Body of pancreas (tissue), 4 donors: ENCODE results near the gene SESN3.

ENCODE experiments used
- CTCF ChIP-seq, 7 experiments: fragments of 450-650 bp in 4 of 7; fragments of 200-600 bp in 3 of 7; sonication (generic) in 3 of 7; IDR thresholded peaks; one replicate each; pipeline ENCODE4 v1.5.1; 2016 to 2019; ENCODE audit warnings: antibody characterized with exemption in 7 of 7
- POLR2A ChIP-seq, 3 donors: fragments of 450-650 bp; IDR thresholded peaks; one replicate each; pipeline ENCODE4 v1.6.1; 2016; ENCODE audit warnings: antibody characterized with exemption in 3 of 3, mild to moderate bottlenecking in 2 of 3

GRCh38 chr11:95153857-95154246 is 77.2 kb downstream of the SESN3 start:
- no peak for TF ChIP-seq POLR2A (IDR thresholded peaks at IDR 0.05)
- no peak for TF ChIP-seq CTCF (IDR thresholded peaks at IDR 0.05)
